Adrenal gland (tissue), 5 donors: ENCODE data around the gene SPPL2C.

ENCODE experiments used
- CTCF ChIP-seq, 6 experiments: fragments of 450-650 bp in 4 of 6; fragments of 200-600 bp in 2 of 6; sonication (generic) in 1 of 6; IDR thresholded peaks; 1 replicate in 5 of 6; 2 replicates in 1 of 6; pipeline versions ENCODE4 v1.5.1 to v1.8.0; 2016 to 2021; ENCODE audit warnings: antibody characterized with exemption in 6 of 6, mild to moderate bottlenecking in 2 of 6, moderate library complexity in 1 of 6
- POLR2A ChIP-seq, 2 donors: fragments of 450-650 bp; IDR thresholded peaks; one replicate each; pipeline ENCODE4 v1.6.1; 2017; ENCODE audit warnings: antibody characterized with exemption in 2 of 2, mild to moderate bottlenecking in 2 of 2, moderate library complexity in 1 of 2
- donor health status: DM: no; HTN: no; CAD: no.

GRCh38 chr17:45883063-45883462 is 38.4 kb downstream of the SPPL2C start:
- TF ChIP-seq CTCF (IDR thresholded peaks at IDR 0.05) (no peak), POLR2A (IDR thresholded peaks at IDR 0.05) (no peak)
